Astrocyte (in vitro differentiated cells and primary cell): Measurements from ENCODE around the gene ATP13A2. TPM values are rescaled to one million over a fixed set of nuclear protein-coding genes. Genes with fewer than 3 reads are reported as not detected.

Experiments used
- DNase-seq: peaks from one replicate; pipeline ENCODE4 v3.0.0-alpha.2; 2010; ENCODE audit warnings: low read depth
- FAIRE-seq: peaks from 2 replicates; lab custom pipeline; 2011; peaks lifted over from hg19 to GRCh38; lab: Jason Lieb, UNC
- H2AFZ ChIP-seq: 2 replicates; pipeline ENCODE4 v1.6.0; 2012; ENCODE audit warnings: low read depth, low read length, inconsistent platforms
- H3K27ac ChIP-seq: 2 replicates; pipeline ENCODE4 v1.5.1; 2011; ENCODE audit warnings: low read depth, low read length, inconsistent platforms
- H3K27me3 ChIP-seq: 2 replicates; pipeline ENCODE4 v1.6.0; 2011; ENCODE audit warnings: low read length, inconsistent platforms; ENCODE audit not compliant: insufficient read depth
- H3K36me3 ChIP-seq: 2 replicates; pipeline ENCODE4 v1.5.1; 2011; ENCODE audit warnings: low read length, inconsistent platforms; ENCODE audit not compliant: insufficient read depth
- H3K4me1 ChIP-seq: 2 replicates; pipeline ENCODE4 v1.5.1; 2011; ENCODE audit warnings: low read length, inconsistent platforms; ENCODE audit not compliant: insufficient read depth
- H3K4me2 ChIP-seq: 2 replicates; pipeline ENCODE4 v1.6.0; 2012; ENCODE audit warnings: low read length, inconsistent platforms
- H3K4me3 ChIP-seq: 2 replicates; pipeline ENCODE4 v1.5.1; 2011; ENCODE audit warnings: low read depth, mild to moderate bottlenecking, low read length, inconsistent platforms; ENCODE audit not compliant: insufficient read depth
- H3K79me2 ChIP-seq: 2 replicates; pipeline ENCODE4 v1.6.0; 2012; ENCODE audit warnings: mild to moderate bottlenecking, low read length, inconsistent platforms; ENCODE audit not compliant: insufficient read depth
- H3K9ac ChIP-seq: 2 replicates; pipeline ENCODE4 v1.6.0; 2012; ENCODE audit warnings: mild to moderate bottlenecking, low read length, inconsistent platforms
- H3K9me3 ChIP-seq: 2 replicates; pipeline ENCODE4 v1.5.1; 2012; ENCODE audit warnings: low read depth, mild to moderate bottlenecking, low read length, inconsistent platforms; ENCODE audit not compliant: insufficient read depth
- H4K20me1 ChIP-seq: 2 replicates; pipeline ENCODE4 v1.6.0; 2012; ENCODE audit warnings: low read length, inconsistent platforms; ENCODE audit not compliant: insufficient read depth
- H3K27ac Mint-ChIP-seq: one replicate; pipeline ENCODE4 v1.8.0; 2021; ENCODE audit warnings: mild to moderate bottlenecking, mixed read lengths; ENCODE audit not compliant: unreplicated experiment
- H3K27me3 Mint-ChIP-seq: one replicate; pipeline ENCODE4 v1.8.0; 2021; ENCODE audit warnings: low read depth, mixed read lengths; ENCODE audit not compliant: unreplicated experiment
- H3K36me3 Mint-ChIP-seq: one replicate; pipeline ENCODE4 v1.8.0; 2021; ENCODE audit warnings: low read depth, mixed read lengths; ENCODE audit not compliant: unreplicated experiment
- H3K4me1 Mint-ChIP-seq: one replicate; pipeline ENCODE4 v1.8.0; 2021; ENCODE audit warnings: low read depth, mixed read lengths; ENCODE audit not compliant: unreplicated experiment
- H3K4me3 Mint-ChIP-seq: one replicate; pipeline ENCODE4 v1.8.0; 2021; ENCODE audit warnings: mild to moderate bottlenecking, moderate library complexity, mixed read lengths; ENCODE audit not compliant: unreplicated experiment
- H3K9me3 Mint-ChIP-seq: one replicate; pipeline ENCODE4 v1.8.0; 2021; ENCODE audit warnings: mild to moderate bottlenecking, mixed read lengths; ENCODE audit not compliant: unreplicated experiment
- CTCF ChIP-seq: IDR thresholded peaks from 2 replicates; pipeline ENCODE4 v1.5.1; 2011; ENCODE audit warnings: low read depth, mild to moderate bottlenecking, inconsistent platforms, low read length, moderate library complexity; ENCODE audit not compliant: insufficient read depth
- EZH2 ChIP-seq: IDR thresholded peaks from 2 replicates; pipeline ENCODE4 v1.6.1; 2012; ENCODE audit warnings: mild to moderate bottlenecking, low read length, inconsistent platforms; ENCODE audit not compliant: insufficient read depth
- total RNA-seq: library from RNA; stranded (reverse); gene quantifications from 2 replicates; pipeline ENCODE4 v1.2.1, GENCODE V29; 2021

Gene ATP13A2
- total RNA-seq, 1 donor from 2014 or later, result 67.8 TPM

DNA sequence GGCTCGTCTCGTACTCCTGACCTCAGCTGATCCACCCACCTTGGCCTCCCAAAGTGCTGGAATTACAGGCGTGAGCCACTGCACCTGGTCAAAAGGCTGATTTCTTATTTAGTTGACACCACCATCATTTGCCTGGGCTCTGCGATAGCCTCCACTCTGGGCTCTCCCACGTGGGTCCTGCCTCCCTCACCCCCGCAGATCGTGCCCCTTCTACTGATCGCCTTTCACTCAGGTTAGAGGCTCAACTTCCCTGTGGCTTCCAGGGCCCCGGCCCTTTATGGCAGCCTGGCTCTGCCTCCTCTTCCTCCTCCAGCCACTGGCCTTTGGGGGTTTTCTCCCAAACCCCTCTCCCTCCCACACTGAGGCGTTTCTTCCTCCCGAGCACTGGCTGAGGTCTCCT is 28.8 kb downstream of the ATP13A2 start:
- no peaks in the 10 kb centered on the region for H3K27me3 Mint-ChIP-seq
- no peak overlapping the region for H3K4me2 ChIP-seq
- peaks cover 19% of the 10 kb centered on the region for H3K4me1 Mint-ChIP-seq
- H3K36me3 Mint-ChIP-seq, result peaks cover 2% of the 10 kb centered on the region
- no peaks in the 10 kb centered on the region for H3K36me3 ChIP-seq
- H3K9ac ChIP-seq, result no peak overlapping the region
- peaks cover 15% of the 10 kb centered on the region for H4K20me1 ChIP-seq
- H2AFZ ChIP-seq, result no peak overlapping the region
- DNase-seq, result no peak
- H3K4me1 ChIP-seq, result peaks cover 49% of the 10 kb centered on the region
- H3K27ac ChIP-seq, result no peak overlapping the region
- TF ChIP-seq CTCF, result no peak
- no peak for TF ChIP-seq EZH2
- no peak for FAIRE-seq
- no peaks in the 10 kb centered on the region for H3K27me3 ChIP-seq
- H3K4me3 ChIP-seq, result no peak overlapping the region
- peak overlapping the region; percentile 42 for H3K4me3 Mint-ChIP-seq
- no peak overlapping the region for H3K27ac Mint-ChIP-seq
- H3K9me3 Mint-ChIP-seq, result no peaks in the 10 kb centered on the region
- H3K9me3 ChIP-seq, result no peaks in the 10 kb centered on the region
- H3K79me2 ChIP-seq, result peaks cover 26% of the 10 kb centered on the region

- no peaks in the 10 kb centered on the region for H3K9me3 Mint-ChIP-seq
- FAIRE-seq, result peak; percentile 23
Observed at GRCh38 chr1:16981269-16981849, 30.4 kb downstream of the ATP13A2 start.

More at GRCh38 chr1:16981269-16981849, 30.4 kb downstream of the ATP13A2 start:
- peaks cover 30% of the 10 kb centered on the region for H4K20me1 ChIP-seq
- Mint-ChIP-seq H3K27ac (peak overlapping the region; percentile 94), H3K27me3 (no peaks in the 10 kb centered on the region), H3K4me1 (peaks cover 23% of the 10 kb centered on the region), H3K36me3 (peaks cover 5% of the 10 kb centered on the region), H3K4me3 (peak overlapping the region; percentile 88)
- peaks cover 49% of the 10 kb centered on the region for H3K4me1 ChIP-seq
- peak overlapping the region; percentile 89 for H3K27ac ChIP-seq
- TF ChIP-seq CTCF, result no peak
- no peak for TF ChIP-seq EZH2
- peak overlapping the region; percentile 87 for H3K9ac ChIP-seq
- H3K79me2 ChIP-seq, result peaks cover 41% of the 10 kb centered on the region
- H3K27me3 ChIP-seq, result no peaks in the 10 kb centered on the region
- no peak overlapping the region for H2AFZ ChIP-seq
- peak overlapping the region; percentile 80 for H3K4me3 ChIP-seq
- peak; percentile 93 for DNase-seq
- H3K36me3 ChIP-seq, result no peaks in the 10 kb centered on the region
- H3K4me2 ChIP-seq, result peak overlapping the region; percentile 99
- no peaks in the 10 kb centered on the region for H3K9me3 ChIP-seq
